D721Med (cell line): ENCODE results near the gene FAM120AOS.

Experiments used
- DNase-seq: peaks from one replicate; pipeline ENCODE4 v3.0.0; 2011; ENCODE audit warnings: low spot score; ENCODE audit not compliant: insufficient read length
- FAIRE-seq: peaks from 2 replicates; lab custom pipeline; 2011; peaks lifted over from hg19 to GRCh38; lab: Jason Lieb, UNC
- CTCF ChIP-seq: IDR thresholded peaks from 2 replicates; pipeline ENCODE4 v1.5.1; 2012; ENCODE audit warnings: mild to moderate bottlenecking, control low read depth; ENCODE audit not compliant: insufficient read depth; ENCODE audit errors: missing control alignments

The FAM120AOS gene

GRCh38 chr9:93468763-93469456, 15.5 kb upstream of the FAM120AOS start:
- DNase-seq (no peak), FAIRE-seq (no peak)
- TF ChIP-seq CTCF, result no peak

- FAIRE-seq, result no peak
- TF ChIP-seq CTCF, result no peak
- no peak for DNase-seq
Measured at GRCh38 chr9:93467462-93467861, 14.1 kb upstream of the FAM120AOS start.

- FAIRE-seq, result no peak
Measured at GRCh38 chr9:93467062-93467416, 13.7 kb upstream of the FAM120AOS start.

GRCh38 chr9:93466416-93467061, 13.2 kb upstream of the FAM120AOS start:
- no peak for TF ChIP-seq CTCF
- no peak for FAIRE-seq
- no peak for DNase-seq

More at GRCh38 chr9:93467062-93467416, 13.7 kb upstream of the FAM120AOS start:
- no peak for TF ChIP-seq CTCF
- DNase-seq, result no peak

GRCh38 chr9:93465855-93466254, 12.5 kb upstream of the FAM120AOS start:
- DNase-seq, result no peak
- no peak for FAIRE-seq
- TF ChIP-seq CTCF, result no peak

GRCh38 chr9:93464876-93465275, 11.5 kb upstream of the FAM120AOS start:
- TF ChIP-seq CTCF, result no peak
- no peak for DNase-seq
- FAIRE-seq, result no peak

- TF ChIP-seq CTCF, result no peak
- no peak for FAIRE-seq
- no peak for DNase-seq
Measured at GRCh38 chr9:93464395-93464794, 11.0 kb upstream of the FAM120AOS start.
